HG03196 (cell line): ENCODE results near the gene C17orf50.

Source experiments
- ATAC-seq: cut with Tn5 transposase; IDR thresholded peaks from one replicate; pipeline ENCODE4 v1.9.1; 2021; ENCODE audit not compliant: unreplicated experiment

C17orf50 gene

GRCh38 chr17:35733366-35733765 is 27.3 kb upstream of the C17orf50 start:
- no peak for ATAC-seq

DNA sequence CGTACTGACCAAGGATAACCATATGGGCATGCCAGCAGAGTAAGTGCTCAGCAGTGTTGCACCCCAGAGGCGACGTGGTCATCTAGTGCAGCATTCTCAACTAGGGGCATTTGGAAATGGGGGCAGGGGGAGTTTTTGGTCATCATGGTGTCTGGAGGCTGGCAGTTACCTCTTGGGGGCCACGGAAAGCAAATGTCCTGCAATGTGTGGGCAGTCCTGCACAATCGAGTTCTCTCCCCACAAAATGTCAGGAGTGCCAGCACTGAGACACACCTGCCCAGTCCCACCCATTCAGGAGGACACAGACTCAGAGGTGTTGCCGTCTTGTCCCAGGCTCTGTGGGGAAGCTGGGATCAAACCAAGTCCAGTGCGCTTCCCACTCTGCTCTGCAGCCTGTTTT is 26.3 kb upstream of the C17orf50 start:
- ATAC-seq, result no peak

GRCh38 chr17:35735036-35735805 is 25.5 kb upstream of the C17orf50 start:
- no peak for ATAC-seq

DNA sequence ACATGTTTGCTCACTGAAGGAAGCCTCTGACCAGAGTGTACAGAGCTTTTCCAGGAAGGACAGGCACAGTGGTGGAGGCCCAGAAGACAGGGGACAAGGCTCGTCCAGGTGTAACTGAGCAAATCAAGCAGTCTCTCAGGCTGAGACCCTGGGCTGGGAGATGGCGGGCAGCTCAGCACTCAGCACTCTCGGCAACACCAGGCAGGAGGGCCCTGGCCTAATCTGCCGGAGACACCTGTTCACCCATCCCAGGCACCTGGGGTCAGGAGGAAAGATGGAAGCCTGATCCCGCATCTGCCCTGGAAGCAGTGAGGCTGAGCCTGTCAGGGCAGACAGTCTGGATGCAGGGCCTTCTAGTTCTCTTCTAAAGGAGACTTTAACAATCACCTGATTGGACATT is 24.5 kb upstream of the C17orf50 start:
- ATAC-seq, result no peak

DNA sequence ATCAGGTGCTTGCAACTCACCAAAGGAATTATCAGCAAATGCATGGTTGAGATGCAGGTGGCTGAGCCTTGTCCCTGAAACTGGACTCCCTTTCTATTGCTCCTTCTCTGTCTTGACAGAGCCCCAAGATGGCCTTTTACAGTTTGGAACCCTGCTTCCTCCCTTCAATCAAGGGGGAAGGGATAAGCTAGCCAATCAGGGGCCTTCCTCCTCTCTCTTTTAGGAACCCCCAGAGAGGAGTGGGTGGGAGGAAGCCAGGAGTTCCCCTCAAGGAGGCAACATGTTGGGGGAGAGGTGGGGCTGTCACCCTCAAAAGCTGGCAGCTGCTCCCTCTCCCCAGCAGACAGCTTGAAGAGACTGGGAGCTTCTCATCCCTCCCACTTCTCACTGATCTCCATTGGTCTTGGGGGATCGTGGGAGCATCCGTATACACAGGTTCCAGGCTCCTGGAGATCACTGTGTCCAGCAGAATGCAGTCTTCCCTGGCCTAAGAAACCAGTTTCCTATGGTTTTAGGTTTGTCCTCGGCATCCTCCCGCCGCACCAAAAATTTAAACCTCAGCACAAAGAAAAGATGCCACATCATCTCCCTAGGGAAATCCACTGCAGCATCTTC is 22.1 kb upstream of the C17orf50 start:
- ATAC-seq, result no peak

- ATAC-seq, result no peak
Measured at GRCh38 chr17:35740216-35740615, 20.5 kb upstream of the C17orf50 start.

- ATAC-seq, result no peak
Measured at GRCh38 chr17:35740997-35741931, 19.4 kb upstream of the C17orf50 start.

GRCh38 chr17:35742496-35742895 is 18.2 kb upstream of the C17orf50 start:
- ATAC-seq, result no peak

DNA sequence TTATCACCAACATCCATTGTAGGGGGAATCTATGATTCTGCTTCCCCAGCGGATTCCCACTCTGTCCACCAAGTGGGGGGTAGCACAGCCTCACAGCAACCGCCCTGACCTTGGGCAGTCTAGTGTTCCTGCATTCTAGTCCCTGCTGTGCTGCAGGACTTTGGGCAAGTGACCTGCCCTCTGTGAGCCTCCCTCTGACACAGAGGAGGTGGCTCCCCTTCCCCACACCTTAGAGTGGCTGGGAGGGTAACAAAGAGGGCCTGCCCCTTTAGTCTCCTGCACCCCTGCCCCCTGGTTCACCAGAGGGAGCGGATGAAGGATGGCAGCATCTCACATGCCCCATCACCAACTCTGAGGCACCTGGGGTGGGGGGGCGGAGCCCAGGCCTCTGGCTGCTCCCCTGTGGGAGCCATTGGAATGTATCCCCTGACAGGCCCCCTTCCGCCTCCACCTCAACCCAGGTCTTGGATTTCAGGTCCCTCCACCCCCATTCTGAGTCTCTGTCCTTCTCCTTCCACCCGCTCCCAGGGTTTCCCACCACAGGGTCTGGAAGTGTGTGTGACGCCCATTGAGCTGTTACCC is 17.7 kb upstream of the C17orf50 start:
- no peak for ATAC-seq

DNA sequence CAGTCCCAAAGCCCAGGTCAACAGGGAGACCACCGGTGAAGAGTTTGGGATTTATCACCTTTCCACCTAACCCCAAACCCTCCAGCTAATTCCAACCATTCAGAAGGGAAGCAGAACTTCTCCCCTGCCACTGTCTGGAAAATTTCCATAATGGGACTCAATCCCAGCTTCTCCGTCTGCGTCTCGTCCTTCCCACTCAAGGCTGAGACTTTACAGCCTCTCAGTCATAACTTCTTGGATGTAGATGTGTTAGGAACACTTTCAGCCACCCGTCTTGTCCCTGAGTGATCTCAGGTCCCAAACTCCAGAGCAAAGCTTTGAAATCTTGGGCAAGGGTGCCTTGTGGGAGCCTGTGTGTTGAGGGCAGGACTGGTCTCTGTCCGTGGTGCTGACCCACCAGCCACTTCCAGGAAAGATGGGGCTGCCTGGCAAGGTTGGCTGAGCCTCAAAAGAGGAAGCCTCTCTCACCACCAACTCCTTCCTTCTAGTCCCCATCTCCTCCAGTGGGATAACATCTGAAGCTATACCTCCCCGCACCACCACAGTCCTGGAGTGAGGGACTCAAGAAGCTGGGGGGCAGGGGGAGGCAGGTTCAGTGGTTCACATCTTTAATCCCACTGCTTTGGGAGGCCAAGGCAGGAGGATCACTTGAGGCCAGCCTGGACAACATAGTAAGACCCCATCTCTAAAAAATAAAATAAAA is 16.9 kb upstream of the C17orf50 start:
- no peak for ATAC-seq

GRCh38 chr17:35744830-35745229 is 15.9 kb upstream of the C17orf50 start:
- no peak for ATAC-seq

GRCh38 chr17:35745246-35745645 is 15.4 kb upstream of the C17orf50 start:
- ATAC-seq, result no peak

- no peak for ATAC-seq
Measured at GRCh38 chr17:35745749-35746320, 14.9 kb upstream of the C17orf50 start.

GRCh38 chr17:35747540-35748017 is 13.1 kb upstream of the C17orf50 start:
- no peak for ATAC-seq

- no peak for ATAC-seq
Measured at GRCh38 chr17:35748341-35748841, 12.3 kb upstream of the C17orf50 start.

DNA sequence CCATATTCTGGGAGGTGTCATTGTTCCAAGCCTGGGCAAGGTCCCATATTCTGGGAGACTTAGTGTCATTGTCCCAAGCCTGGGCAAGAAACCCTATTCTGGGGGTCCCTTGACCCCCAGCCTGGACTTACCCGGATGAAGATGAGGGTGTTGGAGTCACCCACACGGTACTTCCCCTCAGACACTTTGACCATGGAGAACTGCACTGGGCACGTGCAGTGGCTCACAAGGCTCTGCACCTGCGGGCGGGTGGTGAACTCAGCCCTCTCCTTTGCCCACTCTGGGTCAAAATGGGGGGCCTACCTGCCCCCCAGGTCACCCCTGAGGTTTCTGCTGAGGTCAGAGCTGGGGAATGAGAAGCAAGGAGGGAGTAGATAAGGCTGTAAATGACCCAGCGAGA is 11.7 kb upstream of the C17orf50 start:
- ATAC-seq, result no peak

DNA sequence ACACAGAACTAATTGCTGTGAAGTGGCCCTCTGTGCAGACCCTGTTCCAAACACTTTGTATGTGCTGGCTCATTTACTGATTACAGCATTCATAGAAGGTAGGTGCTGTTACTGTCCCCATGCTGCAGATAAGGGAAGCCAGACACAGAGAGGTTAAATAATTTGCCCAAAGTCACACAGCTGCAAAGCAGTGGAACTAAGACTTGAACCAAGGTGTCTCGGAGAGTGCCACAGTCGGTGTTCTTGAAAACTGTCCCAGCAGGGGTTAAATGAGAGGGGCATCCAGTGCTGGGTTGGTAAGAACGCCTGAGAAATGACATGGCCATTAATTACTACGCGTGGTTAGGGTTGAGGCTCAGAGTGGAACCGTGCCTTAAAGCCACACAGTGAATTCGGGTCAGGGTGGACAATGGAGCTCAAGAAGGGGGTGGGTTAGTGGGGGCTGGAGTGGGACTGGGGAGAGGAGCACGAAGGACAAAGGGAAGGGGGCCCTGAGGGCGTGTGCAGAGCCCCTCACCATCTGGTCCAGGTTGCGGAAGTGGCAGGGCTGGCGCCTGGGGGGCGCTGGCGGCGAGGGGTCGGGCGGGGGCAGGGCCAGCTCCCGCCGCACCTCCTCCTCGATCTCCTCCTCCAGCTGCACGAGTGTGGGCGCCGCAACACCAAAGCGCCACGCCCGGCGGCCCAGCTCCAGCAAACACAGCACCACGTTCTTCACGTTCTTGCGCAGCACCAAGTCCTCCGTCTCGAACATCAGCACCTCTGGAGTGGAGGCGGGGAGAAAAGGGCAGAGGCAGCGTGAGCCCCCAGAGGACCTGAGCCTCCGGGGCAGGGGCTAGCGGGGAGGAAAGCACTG is 10.9 kb upstream of the C17orf50 start:
- no peak for ATAC-seq

GRCh38 chr17:35750526-35751395 is 9.9 kb upstream of the C17orf50 start:
- no peak for ATAC-seq
